ENCODE data around the gene SCGB1A1.
"Not testable (repeated sequence)": the region's sequence is repeated elsewhere in the genome, so short reads cannot be mapped to it uniquely, and the experiment has no call there.

The SCGB1A1 gene, protein sequence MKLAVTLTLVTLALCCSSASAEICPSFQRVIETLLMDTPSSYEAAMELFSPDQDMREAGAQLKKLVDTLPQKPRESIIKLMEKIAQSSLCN

DNA sequence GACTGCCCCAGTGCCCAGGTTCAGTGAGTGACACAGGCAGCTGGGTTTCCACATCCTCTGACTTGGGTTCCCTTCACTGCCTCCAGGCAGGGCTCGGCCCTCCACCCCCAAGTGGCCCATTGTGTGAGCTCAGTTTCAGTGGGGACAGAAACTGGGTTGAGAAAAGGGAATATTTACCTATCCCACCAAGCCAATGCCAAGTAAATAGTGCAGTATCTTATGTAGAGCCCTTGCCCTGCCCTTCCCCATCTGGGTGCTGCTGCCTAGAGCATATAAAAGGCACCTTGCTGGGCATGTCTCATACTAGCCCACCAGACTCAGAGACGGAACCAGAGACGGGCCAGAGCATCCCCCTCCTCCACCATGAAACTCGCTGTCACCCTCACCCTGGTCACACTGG is at the start of gene SCGB1A1:
TSS of gene SCGB1A1 (plus strand) at position 301 of the 400 bp plus-strand sequence. CDS start at position 364, 63 bp downstream.
- DNase-seq, result no peak

DNA sequence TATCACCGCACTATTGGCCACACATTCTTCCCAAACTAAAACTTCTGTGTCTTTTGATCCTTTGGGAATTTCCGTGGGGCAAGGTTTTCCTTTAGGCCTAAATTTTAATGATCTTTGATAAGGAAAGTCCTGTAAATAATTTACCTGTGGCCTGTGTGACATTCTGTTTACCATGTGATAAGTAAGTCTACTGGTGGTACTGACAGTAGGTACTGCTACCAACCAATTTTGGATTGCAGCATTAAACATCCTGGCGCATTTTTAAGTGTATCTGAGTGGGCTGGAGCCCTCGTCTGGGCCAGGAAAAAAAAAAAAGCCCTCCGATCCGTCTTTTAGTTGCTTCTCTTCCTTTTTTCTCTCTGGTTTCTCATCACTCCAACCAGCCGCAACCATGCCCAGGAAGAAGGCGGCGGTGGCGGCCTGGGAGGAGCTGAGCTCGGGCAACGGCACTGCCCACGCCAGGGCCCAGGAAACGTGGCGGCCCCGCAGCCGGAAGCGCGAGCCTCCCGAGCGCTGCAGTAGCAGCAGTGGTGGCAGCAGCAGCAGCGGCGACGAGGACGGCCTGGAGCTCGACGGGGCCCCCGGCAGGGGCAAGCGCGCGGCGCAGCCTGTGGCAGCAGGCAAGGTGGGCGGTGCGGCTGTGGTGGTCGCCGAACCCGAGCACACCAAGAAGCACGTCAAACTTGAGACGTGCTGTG is 47.9 kb upstream of the SCGB1A1 start:
- peak; percentile 26 for DNase-seq

DNA sequence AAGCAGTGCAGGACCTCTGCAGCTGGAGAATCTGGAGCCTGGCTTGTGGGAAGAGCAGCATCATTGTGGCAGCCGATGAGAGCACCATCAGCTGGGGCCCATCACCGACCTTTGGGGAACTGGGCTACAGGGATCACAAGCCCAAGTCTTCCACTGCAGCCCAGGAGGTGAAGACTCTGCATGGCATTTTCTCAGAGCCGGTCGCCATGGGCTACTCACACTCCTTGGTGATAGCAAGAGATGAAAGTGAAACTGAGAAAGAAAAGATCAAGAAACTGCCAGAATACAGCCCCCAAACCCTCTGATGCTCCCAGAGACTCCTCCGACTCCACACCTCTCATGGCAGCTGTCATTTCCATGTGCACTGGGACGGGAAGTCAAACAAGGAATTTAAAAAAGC is 46.0 kb upstream of the SCGB1A1 start:
- DNase-seq, result no peak

DNA sequence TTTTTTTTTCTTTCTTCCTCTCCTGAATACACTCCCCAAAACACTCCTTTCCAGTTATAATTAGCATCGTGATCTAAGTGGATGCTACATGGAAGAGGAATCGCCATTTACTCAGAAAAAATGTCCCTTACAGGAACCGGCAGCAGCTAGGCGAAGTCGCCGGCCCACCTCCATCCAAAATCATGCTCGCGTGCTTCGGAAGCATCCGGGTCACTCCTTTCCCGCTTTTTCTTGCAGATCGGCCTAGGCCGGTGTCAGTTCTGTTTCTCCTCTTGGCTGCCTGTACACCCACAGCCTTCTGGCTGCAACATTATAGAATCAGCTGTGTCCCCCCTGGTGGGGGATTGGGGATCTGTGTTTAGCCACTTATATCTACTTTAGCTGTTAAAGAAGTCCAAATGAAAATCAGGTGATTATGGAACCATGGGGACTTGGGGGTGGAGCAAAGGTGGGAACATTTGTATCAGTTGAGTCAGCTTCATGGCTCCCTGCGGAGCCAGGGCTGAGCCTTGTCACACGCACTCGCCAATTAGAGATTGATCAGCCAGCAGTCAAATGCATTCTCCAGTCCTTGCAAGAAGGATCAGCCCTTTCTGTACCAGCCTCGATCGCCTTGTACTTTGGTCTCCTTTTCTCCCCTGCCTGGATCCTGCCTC is 45.2 kb upstream of the SCGB1A1 start:
- no peak for DNase-seq

DNA sequence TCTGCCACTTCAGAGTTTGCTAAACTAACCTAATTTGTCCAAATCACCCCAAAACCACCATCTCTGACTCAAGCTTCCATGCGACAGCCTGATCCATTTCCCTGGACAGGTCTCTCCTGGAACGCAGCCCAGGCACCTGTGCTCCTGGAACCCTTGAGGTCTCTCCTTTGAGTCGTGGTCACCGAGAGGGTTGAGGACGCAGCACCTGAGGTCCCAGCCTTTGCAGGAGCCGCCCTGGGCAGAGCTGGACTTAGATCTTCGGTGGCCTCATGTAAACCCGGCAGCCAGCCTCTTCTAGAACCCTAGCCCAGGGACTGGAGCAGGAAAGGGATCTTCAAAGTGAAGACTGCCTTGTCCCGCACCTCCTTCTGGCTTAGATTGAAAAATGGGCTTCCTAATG is 44.0 kb upstream of the SCGB1A1 start:
- no peak for DNase-seq

DNA sequence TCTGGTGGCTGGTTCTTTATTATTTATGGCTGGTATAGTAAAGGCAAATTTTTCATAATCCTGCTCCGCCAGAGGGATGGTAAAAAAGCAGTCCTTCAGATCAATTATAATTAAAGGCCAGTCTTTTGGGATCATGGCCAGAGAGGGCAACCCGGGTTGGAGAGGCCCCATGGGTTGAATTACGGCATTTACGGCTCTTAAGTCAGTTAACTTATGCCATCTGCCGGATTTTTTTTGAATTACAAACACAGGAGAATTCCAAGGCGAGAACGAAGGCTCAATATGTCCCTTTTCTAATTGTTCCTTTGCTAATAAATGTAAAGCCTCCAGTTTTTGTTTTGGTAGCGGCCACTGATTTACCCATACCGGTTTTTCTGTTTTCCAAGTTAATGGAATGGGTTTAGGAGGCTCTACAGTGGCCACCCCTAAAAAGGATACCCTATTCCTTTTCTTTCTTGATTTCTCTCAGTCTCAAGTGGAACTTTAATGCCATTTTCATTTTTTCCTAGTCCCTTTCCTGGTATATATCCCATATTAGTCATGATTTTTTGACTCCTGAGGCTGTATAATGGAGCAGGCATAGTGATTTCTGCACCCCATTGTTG is 40.3 kb upstream of the SCGB1A1 start:
- peak; percentile 60 for DNase-seq

DNA sequence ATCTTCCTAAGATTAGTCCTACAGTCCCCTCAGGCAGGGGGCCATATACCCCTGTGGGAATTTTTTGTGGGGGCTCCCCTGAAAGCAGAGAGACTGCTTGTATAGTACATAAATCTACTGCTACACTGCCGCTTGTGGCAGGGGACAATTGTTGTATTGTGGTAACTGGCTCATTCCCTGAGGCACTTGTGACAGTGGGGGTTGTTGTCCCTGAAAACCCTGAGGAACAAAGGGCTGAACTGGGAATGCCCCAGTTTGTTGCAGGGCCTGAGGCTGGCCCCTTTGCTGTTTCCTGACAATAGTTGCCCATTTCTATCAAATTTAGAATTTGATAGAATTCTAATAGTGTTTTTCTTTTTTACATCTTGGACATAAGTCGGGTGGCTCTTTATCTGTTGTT is 39.2 kb upstream of the SCGB1A1 start:
- DNase-seq, result not testable (repeated sequence)

DNA sequence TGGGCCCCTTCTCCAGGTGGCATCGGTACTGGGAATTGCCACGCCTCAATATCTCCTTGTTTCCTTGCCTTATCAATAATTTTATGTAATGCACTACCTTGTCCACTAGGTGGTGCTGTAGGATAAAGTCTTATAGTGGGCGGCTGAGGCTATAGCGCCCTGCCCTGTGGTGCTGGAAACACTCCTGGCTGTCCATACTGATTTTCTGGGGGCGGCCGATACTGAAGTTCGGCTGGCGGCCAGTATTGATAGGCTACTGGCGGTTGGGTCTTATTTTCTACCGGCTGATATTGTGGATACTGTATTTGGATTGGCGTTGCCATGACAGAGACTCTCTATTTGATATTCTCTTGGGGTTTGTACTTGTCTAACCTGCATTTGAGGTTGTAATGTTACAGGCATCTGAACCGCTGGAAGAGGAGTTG is 38.0 kb upstream of the SCGB1A1 start:
- peak; percentile 70 for DNase-seq

DNA sequence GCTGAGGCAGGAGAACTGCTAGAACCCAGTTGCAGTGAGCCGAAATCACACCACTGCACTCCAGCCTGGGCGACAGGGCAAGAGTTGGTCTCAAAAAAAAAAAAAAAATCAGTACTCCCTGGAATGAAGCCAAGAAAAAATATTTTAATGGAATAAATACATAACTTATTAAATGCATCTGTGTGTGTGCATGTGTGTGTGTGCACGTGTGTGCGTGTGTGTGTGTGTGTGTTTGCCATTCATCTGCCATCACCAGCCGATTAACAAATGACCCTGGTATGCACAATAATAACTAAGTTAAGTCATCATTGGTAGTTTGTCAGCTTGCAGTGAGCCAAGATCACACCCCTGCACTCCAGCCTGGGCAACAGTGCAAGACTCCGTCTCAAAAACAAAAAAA is 35.0 kb upstream of the SCGB1A1 start:
- no peak for DNase-seq

DNA sequence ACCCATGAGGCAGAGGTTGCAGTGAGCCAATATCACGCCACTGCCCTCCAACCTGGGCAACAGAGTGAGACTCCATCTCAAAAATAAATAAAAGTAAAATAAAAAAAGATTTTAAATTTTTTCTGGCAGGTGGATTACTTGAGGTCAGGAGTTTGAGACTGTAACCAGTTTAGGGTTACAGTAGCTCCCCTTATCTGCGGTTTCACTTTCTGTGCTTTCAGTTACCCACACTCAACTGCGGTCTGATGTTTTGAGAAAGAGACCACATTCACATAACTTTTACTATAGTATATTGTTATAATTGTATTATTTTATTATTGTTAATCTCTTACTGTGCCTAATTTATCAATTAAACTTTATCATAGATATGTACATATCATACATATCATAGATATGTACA is 32.8 kb upstream of the SCGB1A1 start:
- DNase-seq, result peak; percentile 52

DNA sequence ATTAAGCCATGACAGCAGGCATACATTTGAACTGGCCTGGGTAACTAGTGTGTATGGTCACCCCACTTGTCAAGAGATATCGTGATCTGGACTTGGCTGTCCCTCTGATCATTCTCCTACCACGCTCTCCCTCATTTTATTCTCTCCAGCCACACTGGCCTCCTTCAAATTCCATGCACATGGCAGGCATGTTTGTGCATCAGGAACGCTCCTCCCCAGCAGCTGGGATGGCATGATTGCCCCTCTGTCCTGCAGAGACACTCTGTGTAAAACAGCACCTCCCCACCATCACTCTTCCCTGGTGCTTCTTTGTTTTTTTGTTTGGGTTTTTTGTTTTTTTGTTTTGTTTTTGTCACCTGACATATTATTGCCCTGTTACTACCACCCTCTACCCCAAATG is 31.5 kb upstream of the SCGB1A1 start:
- no peak for DNase-seq

DNA sequence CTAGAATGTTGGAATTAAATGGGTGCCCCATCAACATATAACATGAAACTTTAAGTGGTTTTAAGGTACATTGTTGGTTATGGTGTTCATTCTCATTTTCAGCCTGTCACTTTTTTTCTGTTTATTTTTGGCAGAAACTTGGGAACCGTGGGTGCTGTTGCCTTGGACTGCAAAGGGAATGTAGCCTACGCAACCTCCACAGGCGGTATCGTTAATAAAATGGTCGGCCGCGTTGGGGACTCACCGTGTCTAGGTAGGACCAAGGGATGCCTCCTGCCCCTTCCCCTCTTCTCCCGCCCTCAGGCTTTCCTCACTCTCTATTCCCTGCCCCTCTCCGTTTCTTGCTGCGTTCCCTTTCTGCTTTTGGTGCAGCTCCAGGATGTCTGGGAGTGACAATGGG is 29.8 kb upstream of the SCGB1A1 start:
- DNase-seq, result no peak

DNA sequence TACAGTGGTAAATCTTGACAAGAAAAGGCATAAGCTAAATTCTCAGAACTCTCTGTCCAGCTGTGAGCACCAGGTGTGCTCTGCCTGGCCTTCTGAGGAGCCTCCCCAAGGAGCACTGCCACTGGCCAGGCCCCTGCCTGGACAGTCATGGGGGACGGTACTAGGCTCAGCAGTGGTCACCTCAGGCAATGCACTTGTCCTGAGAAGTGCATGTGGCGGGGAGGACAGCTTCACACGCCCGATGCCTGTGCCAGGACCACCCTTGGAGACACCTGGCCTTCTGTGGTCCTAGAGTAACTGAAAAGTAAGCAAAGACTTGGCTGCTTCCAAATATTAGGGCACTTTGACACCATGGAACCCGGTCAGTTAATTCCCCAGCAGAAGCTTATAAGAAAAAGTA is 28.6 kb upstream of the SCGB1A1 start:
- DNase-seq, result no peak

DNA sequence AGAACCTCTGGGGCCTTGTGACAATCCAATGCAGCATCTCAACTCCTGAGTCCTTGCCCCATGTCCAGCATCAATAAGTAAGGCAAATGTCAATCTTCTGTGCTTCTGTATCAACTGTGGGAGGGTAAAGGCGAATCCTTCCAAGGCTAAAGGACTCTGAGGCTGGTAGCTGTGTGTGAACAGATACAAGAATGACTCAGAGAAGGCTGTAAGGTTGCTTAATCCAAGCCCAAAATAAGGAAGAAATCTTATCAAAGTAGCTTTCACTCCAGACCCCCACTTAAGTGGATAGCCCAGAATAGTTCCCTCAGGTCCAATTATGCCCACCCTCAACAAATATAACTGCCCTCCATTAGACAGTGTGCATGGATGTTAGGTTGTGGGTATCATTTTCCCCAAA is 28.1 kb upstream of the SCGB1A1 start:
- DNase-seq, result no peak

DNA sequence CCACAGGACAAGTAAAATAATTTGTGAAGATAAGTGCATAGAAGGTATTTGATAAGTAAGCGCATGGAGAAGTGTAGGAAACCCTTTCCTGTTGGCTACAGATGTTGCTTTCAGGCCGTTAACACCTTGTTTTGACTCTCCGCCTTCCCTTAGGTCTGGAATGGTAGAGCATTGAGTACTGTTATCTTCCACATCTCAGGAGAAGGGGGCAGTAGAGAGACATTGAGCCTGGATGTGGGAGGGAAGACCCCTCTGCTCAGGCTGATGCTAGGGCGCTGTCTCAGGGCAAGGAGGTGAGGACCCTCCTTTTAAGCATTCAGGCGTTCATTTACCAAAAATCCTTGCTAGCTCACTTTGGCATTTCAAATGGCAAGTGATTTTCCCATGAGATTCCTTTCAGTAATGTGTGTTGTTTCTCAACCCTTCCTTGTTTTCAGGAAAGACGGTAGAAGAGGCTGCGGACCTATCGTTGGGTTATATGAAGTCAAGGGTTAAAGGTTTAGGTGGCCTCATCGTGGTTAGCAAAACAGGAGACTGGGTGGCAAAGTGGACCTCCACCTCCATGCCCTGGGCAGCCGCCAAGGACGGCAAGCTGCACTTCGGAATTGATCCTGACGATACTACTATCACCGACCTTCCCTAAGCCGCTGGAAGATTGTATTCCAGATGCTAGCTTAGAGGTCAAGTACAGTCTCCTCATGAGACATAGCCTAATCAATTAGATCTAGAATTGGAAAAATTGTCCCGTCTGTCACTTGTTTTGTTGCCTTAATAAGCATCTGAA is 27.0 kb upstream of the SCGB1A1 start:
- no peak for DNase-seq

DNA sequence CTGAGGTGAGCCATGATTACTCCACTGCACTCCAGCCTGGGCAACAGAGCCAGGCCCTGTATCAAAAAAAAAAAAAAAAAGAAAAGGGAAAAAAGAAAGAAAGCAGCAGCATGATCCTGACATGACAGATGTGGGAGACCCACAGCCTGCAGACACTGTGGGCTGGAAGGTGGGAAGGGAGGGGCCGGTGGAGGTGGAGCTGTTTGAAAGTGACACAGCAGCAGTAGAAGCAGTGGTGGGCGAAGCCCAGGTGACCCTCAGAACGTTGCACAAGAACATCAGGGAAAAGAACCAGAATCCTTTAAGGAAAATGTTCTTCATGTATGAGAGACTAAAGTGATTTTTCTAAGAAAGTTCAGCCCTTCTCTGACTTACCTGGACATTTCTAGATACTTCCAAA is 26.3 kb upstream of the SCGB1A1 start:
- DNase-seq, result no peak

DNA sequence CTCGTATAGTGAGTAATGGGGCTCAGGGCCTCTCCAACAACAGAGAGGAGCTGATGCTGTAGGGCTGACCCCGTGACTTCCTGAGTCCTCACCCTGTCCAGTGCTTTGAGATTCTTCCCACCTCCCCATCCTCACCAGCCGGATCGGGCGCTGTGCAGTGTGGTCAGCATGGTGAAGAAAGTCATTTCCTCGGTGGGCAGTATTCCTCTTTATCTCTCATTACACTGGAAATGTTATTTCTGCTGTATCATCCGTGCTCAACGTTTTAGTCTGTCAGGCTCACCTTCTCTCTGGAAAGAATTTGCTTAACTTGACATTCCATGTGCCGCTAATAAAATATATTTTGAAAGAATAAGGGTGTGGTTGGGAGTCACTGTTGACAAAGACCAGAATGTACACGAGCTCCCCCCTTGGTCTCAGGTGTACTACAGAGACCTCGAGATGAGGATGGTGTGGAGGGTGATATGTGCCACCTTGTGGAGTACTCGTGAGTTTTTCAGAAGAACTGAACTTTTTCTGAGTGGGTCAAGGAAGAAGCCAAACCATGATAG is 25.7 kb upstream of the SCGB1A1 start:
- peak; percentile 51 for DNase-seq

DNA sequence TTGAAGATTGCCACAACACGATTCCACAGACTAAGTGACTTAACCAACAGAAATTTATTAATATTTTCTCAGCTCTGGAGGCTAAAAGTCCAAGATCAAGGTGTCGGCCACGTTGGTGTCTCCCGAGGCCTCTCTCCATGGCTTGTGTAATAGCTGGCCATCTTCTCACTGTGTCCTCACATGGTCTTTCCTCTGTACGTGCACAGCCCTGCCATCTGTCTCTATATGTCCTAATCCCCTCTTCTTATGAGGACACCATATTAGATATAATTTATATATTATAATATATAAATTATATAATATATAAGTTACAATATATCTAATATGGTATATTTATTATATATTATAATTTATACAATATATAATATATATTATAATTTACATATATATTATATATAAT is 25.1 kb upstream of the SCGB1A1 start:
- DNase-seq, result no peak

DNA sequence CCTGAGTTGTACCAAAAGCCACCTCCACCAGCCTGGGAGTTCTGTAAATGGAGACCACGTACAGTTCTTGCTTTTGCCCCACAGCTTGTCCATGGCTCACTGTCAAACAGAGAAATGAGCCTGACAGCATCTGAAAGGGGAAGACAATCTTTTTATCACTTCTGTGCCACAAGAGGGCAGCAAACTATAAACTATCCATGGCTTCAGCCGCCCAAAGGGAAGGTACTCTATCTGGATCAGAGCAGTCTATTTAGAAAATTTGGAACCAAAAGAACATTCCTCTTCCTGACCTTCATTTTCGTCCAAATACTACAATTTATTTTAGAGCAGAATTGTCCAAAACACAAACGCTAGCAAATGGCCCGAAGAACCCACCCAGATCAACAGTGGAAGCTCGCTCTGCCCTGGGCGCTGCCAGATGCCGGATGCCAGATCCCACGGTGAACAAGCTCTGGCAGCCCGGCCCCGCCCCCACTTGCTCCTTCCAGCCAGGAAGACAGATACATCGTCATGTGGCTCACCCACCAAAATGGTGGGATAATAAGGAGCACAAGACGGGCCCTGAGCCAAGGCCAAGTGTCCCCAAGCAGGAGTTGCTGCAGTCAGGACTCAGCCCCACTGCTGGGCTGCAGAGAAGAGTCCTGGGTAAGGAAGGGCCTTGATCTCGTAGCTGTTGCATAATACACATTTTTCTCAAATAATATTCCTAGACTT is 23.9 kb upstream of the SCGB1A1 start:
- peak; percentile 76 for DNase-seq

DNA sequence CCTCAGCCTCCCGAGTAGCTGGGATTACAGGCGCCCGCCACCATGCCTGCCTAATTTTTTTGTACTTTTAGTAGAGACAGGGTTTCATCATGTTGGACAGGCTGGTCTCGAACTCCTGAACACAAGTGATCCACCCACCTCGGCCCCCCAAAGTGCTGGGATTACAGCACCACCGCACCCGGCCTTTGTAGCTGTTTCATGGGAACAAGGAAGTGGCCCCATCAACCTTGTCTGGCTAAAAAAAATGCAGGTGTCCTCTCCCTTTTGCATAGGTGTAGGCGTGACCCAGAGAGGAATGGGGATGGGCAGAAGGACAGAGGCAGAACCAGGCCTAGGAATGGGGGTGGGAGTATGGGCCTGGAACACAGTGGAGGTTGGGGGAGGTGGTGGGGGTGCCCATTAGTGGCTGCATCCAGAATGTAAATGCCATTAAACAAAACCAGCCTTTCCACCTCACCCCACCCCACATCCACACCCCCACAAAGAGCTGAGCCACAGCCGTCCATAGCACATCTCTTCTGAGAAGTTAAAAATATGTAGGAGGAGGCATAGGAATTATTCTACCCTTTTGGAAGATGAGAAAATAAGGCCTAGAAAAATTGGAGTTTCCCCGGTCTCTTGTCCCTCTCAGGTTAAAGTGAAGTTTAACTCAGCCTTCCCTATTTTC is 22.8 kb upstream of the SCGB1A1 start:
- no peak for DNase-seq

Data from CD4-positive, alpha-beta T cell treated with Interleukin-4 for 4 hours (primary cell).